Hepatocyte (in vitro differentiated cells): Measurements from ENCODE around the gene LYZL2. TPM values are rescaled to one million over a fixed set of nuclear protein-coding genes. Genes with fewer than 3 reads are reported as not detected.

Source experiments
- DNase-seq: peaks from one replicate; pipeline ENCODE4 v3.0.0-alpha.2; 2016; ENCODE audit warnings: low spot score
- H2AFZ ChIP-seq: fragments of 200-600 bp; sonication (generic); 2 replicates; pipeline ENCODE4 v1.6.0; 2016; ENCODE audit warnings: antibody characterized with exemption, mild to moderate bottlenecking
- H3K27ac ChIP-seq: fragments of 200-600 bp; sonication (generic); 2 replicates; pipeline ENCODE4 v1.5.1; 2016; ENCODE audit warnings: mild to moderate bottlenecking
- H3K27me3 ChIP-seq: fragments of 200-600 bp; sonication (generic); 2 replicates; pipeline ENCODE4 v1.6.1; 2016
- H3K36me3 ChIP-seq: fragments of 200-600 bp; sonication (generic); replicated peaks from 2 replicates; pipeline ENCODE4 v1.5.1; 2016; ENCODE audit warnings: low read depth; ENCODE audit not compliant: insufficient read depth
- H3K4me1 ChIP-seq: fragments of 200-600 bp; sonication (generic); 2 replicates; pipeline ENCODE4 v1.5.1; 2016; ENCODE audit warnings: mild to moderate bottlenecking, moderate library complexity; ENCODE audit not compliant: insufficient read depth
- H3K4me2 ChIP-seq: fragments of 200-600 bp; sonication (generic); 2 replicates; pipeline ENCODE4 v1.6.0; 2016
- H3K4me3 ChIP-seq: fragments of 200-600 bp; sonication (generic); 2 replicates; pipeline ENCODE4 v1.5.1; 2016; ENCODE audit warnings: mild to moderate bottlenecking
- H3K79me2 ChIP-seq: fragments of 200-600 bp; sonication (generic); 2 replicates; pipeline ENCODE4 v1.6.0; 2017; ENCODE audit warnings: mild to moderate bottlenecking
- H3K9me2 ChIP-seq: fragments of 200-600 bp; sonication (generic); replicated peaks from 2 replicates; pipeline ENCODE4 v1.6.0; 2017; ENCODE audit warnings: mild to moderate bottlenecking; ENCODE audit not compliant: insufficient read depth
- H3K9me3 ChIP-seq: fragments of 200-600 bp; sonication (generic); 2 replicates; pipeline ENCODE4 v1.5.1; 2016; ENCODE audit warnings: low read depth, mild to moderate bottlenecking
- H4K20me1 ChIP-seq: fragments of 200-600 bp; sonication (generic); 2 replicates; pipeline ENCODE4 v1.6.0; 2016; ENCODE audit warnings: mild to moderate bottlenecking; ENCODE audit not compliant: insufficient read depth, poor library complexity, severe bottlenecking
- CTCF ChIP-seq: fragments of 200-600 bp; sonication (generic); IDR thresholded peaks from 2 replicates; pipeline ENCODE4 v1.5.1; 2016; ENCODE audit warnings: antibody characterized with exemption, mild to moderate bottlenecking; ENCODE audit not compliant: poor library complexity
- EZH2 ChIP-seq: fragments of 200-600 bp; sonication (generic); IDR thresholded peaks from 2 replicates; pipeline ENCODE4 v1.6.1; 2016; ENCODE audit warnings: antibody characterized with exemption, mild to moderate bottlenecking, borderline replicate concordance
- EZH2phosphoT487 ChIP-seq: fragments of 200-600 bp; sonication (generic); IDR thresholded peaks from one replicate; pipeline ENCODE4 v1.6.1; 2018; ENCODE audit warnings: antibody characterized with exemption, mild to moderate bottlenecking, low read depth, moderate library complexity; ENCODE audit not compliant: unreplicated experiment, severe bottlenecking
- WGBS: methylation state at CpG from one replicate; pipeline ENCODE4 v1.1.6; 2016; ENCODE audit warnings: low lambda C conversion rate; ENCODE audit errors: missing lambda C conversion rate; 5-methylcytosine and 5-hydroxymethylcytosine counted together
- polyA plus RNA-seq: library from polyadenylated mRNA; unstranded; fragments of >200 nt; fragmentation: Nextera tagmentation; extraction: Ambion mirVana; gene quantifications from 2 replicates; pipeline ENCODE4 v1.2.1, GENCODE V29; 2016
- total RNA-seq: library from RNA; depleted of rRNA; stranded (reverse); fragments of >200 nt; gene quantifications from 2 replicates; pipeline ENCODE4 v1.2.3, GENCODE V29; 2014

The LYZL2 gene
- total and polyA plus RNA-seq, 2 experiments from 2014 or later = not detected

GRCh38 chr10:30639946-30640786 is 10.6 kb upstream of the LYZL2 start:
- H3K79me2 ChIP-seq = no peaks in the 10 kb centered on the region
- WGBS = 42% methylated on average over 6 of the region's 6 CpGs
- no peak overlapping the region for H3K4me3 ChIP-seq
- no peaks in the 10 kb centered on the region for H4K20me1 ChIP-seq
- H3K27me3 ChIP-seq = peaks cover 6% of the 10 kb centered on the region
- H3K36me3 ChIP-seq = no peaks in the 10 kb centered on the region
- H2AFZ ChIP-seq = no peak overlapping the region
- no peak overlapping the region for H3K4me2 ChIP-seq
- TF ChIP-seq CTCF = peak; percentile 81
- TF ChIP-seq EZH2phosphoT487 = no peak
- no peaks in the 10 kb centered on the region for H3K9me2 ChIP-seq
- DNase-seq = peak; percentile 69
- H3K4me1 ChIP-seq = no peaks in the 10 kb centered on the region
- H3K27ac ChIP-seq = no peak overlapping the region
- no peaks in the 10 kb centered on the region for H3K9me3 ChIP-seq

- no peaks in the 10 kb centered on the region for H3K9me2 ChIP-seq
- no peaks in the 10 kb centered on the region for H3K79me2 ChIP-seq
- no peak overlapping the region for H3K4me3 ChIP-seq
- H3K9me3 ChIP-seq = no peaks in the 10 kb centered on the region
- H2AFZ ChIP-seq = no peak overlapping the region
- peaks cover 6% of the 10 kb centered on the region for H3K27me3 ChIP-seq
- WGBS = 82% methylated on average over 4 of the region's 4 CpGs
- no peaks in the 10 kb centered on the region for H4K20me1 ChIP-seq
- DNase-seq = peak; percentile 58
- H3K27ac ChIP-seq = no peak overlapping the region
- TF ChIP-seq EZH2 = no peak
- TF ChIP-seq CTCF = no peak
- TF ChIP-seq EZH2phosphoT487 = no peak
- H3K4me2 ChIP-seq = no peak overlapping the region
- H3K36me3 ChIP-seq = no peaks in the 10 kb centered on the region
- no peaks in the 10 kb centered on the region for H3K4me1 ChIP-seq
Measured at GRCh38 chr10:30637881-30638467, 8.4 kb upstream of the LYZL2 start.

- Histone ChIP-seq H4K20me1 (no peaks in the 10 kb centered on the region), H3K79me2 (no peaks in the 10 kb centered on the region), H3K4me1 (no peaks in the 10 kb centered on the region), H3K27ac (no peak overlapping the region), H3K9me3 (no peaks in the 10 kb centered on the region), H3K36me3 (no peaks in the 10 kb centered on the region), H3K9me2 (no peaks in the 10 kb centered on the region), H2AFZ (no peak overlapping the region), H3K27me3 (peaks cover 6% of the 10 kb centered on the region), H3K4me3 (no peak overlapping the region), H3K4me2 (no peak overlapping the region)
- DNase-seq = no peak
- WGBS = 91% methylated on average over 4 of the region's 4 CpGs
- TF ChIP-seq CTCF = no peak
- no peak for TF ChIP-seq EZH2
- no peak for TF ChIP-seq EZH2phosphoT487
Measured at GRCh38 chr10:30631188-30631587, 1.6 kb upstream of the LYZL2 start.
